GM12801 (cell line): ENCODE results near the gene FAM169A.

Experiments used
- CTCF ChIP-seq: IDR thresholded peaks from one replicate; pipeline ENCODE4 v1.5.1; 2011; ENCODE audit warnings: control low read depth; ENCODE audit not compliant: insufficient read length; ENCODE audit errors: extremely low read depth

Gene FAM169A

GRCh38 chr5:74870299-74871067 lies 4.3 kb upstream of the FAM169A start:
- no peak for TF ChIP-seq CTCF

GRCh38 chr5:74866596-74867162 lies 492 bp upstream of the FAM169A start:
- TF ChIP-seq CTCF = no peak

GRCh38 chr5:74865256-74865803 lies 857 bp downstream of the FAM169A start:
- no peak for TF ChIP-seq CTCF

GRCh38 chr5:74864823-74865222 lies 1.4 kb downstream of the FAM169A start:
- TF ChIP-seq CTCF = no peak

GRCh38 chr5:74863726-74864125 lies 2.5 kb downstream of the FAM169A start:
- no peak for TF ChIP-seq CTCF

- TF ChIP-seq CTCF = no peak
These were observed 4.0 kb downstream of the FAM169A start for GRCh38 chr5:74862221-74862620.

- no peak for TF ChIP-seq CTCF
These were observed 12.9 kb downstream of the FAM169A start for GRCh38 chr5:74853256-74853655.
